Central memory CD4-positive, alpha-beta T cell (primary cell): ENCODE measurements around the gene PCSK5.
"Not testable (repeated sequence)": the region's sequence is repeated elsewhere in the genome, so short reads cannot be mapped to it uniquely, and the experiment has no call there.

ENCODE experiments used
- DNase-seq: peaks from one replicate; pipeline ENCODE4 v3.0.0; 2022

Gene PCSK5

DNA sequence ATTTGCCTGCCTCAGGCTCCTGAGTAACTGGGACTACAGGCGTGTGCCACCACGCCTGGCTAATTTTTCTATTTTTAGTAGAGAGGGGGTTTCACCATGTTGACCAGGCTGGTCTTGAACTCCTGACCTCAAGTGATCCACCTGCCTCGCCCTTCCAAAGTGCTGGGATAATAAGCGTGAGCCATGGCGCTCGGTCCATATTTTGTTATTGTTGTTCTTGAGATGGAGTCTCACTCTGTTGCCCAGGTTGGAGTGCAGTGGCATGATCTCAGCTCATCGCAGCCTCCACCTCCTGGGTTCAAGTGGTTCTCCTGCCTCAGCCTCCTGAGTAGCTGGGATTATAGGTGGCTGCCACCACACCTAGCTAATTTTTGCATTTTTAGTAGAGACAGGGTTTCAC lies 433.6 kb downstream of the PCSK5 start:
- DNase-seq, result not testable (repeated sequence)

DNA sequence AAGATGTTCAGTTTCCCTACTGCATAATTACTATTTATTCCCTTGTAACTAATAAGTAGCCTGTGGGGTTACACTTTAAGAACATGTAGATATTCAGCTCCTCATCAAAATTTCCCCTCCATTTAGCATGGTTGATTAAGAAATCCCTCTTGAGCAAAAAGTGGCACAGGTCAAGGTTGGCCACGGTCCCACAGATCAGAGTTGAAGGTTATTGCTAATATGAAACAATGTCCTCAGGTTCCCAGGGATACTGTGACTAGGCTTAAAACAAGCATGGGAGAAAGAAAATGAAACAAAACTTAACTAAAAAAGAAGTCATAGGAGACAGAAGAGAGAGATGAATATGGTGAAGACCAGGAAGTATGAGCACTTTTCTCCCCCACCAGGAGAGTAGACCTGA lies 439.6 kb downstream of the PCSK5 start:
- no peak for DNase-seq

DNA sequence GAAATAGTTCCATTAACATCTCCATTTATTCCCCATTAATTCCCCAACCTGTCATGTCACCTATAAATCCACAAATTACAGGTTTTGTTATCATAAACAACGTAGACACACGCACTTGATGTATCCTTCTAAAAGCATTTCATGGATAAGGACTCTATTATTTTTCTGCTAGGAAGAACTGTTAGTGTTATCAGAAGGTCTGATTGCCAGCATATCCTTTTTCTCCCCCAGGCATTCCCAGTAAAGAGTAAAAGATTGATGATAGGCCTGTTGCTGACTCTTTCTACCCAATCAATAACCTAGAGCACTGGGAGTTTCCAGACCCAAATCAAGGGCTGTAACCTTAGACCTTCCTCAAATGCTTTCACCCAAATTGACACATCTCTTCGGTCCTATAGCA lies 442.9 kb downstream of the PCSK5 start:
- no peak for DNase-seq

DNA sequence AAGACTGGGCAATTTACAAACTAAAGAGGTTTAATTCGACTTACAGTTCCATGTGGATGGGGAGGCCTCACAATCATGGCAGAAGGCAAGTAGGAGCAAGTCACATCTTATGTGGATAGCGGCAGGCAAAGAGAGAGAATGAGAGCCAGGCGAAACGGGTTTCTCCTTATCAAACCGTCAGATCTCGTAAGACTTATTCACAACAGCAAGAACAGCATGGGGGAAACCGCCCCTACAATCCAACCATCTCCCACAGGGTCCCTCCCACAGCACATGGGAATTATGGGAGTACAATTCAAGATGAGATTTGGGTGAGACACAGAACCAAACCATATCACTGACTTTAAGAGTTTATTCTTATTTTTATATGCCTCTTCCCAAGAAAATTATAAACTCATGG lies 443.5 kb downstream of the PCSK5 start:
- DNase-seq, result no peak

DNA sequence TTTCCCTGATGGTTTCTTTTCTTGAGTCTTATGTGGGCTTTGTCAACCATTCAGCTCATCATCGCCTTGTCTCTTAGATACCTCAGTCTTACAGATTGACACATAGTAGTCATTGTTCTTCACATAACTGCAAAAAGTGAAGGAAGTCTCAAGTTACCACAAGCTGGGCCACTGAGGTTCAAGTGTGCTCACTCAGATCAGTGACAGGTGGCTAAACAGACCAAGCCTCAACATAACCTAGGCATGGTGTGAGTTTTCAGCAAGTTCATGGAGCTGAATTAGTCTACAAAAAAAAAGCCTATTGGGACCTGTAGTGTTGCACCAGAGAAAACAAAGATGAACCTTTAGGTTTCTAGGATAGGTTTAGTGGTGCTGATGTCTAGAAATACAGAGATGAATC lies 445.6 kb downstream of the PCSK5 start:
- DNase-seq, result no peak

DNA sequence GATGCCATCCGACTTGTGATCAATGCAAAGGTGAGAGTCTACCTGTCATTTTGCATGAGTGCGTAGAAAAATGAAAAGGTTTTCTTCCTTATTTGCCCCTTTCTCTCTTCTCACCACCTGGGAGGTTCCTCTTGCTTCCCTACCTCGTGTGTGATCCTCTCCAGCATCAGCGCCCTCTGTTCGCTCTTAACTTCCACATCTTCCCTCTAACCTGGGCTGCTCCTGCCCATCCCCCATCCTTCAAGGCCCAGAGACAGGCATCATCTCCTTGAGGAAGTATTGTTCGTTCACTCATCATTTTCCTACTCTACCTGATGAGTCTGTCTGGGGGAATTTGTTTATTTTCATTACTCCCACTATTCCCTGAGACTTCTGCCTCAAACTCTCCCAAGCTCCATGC lies 447.9 kb downstream of the PCSK5 start:
- DNase-seq, result no peak

DNA sequence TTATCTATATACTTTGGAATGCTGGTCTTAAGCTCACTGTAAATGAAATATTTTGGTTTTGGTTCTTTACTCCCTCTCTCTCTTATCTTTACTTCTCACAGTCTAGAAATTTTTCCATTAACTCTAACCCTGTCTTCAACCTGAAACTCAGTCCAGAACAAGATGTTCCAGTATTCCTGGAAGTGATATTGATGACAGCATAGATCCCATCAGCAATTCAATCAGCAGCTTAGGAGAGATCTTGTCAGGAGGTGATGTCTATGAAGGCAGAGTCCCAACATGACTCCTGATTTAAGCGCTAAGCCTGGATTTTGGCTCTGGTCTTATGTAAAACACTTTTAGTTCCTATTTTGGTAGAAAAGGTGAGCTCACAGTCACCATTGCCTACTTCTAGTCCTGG lies 451.1 kb downstream of the PCSK5 start:
- DNase-seq, result no peak

DNA sequence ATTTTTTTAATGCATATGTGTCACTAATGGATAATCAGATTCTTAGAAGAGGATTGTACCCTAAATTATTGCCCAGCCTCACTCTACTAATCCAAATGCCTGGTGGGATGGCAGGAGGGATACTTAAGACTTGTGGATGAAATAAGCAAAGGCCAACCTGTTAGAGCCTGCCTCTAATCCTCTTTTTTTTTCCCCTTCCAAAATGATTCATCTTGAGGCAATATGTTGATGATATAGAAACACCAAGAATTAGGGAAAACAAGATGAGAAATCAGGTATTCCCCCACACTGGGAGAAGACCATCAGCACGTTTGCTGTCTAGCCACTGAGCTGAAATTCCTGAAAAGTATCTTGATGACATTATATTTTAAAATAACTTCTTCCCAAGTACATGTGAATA lies 451.7 kb downstream of the PCSK5 start:
- no peak for DNase-seq

DNA sequence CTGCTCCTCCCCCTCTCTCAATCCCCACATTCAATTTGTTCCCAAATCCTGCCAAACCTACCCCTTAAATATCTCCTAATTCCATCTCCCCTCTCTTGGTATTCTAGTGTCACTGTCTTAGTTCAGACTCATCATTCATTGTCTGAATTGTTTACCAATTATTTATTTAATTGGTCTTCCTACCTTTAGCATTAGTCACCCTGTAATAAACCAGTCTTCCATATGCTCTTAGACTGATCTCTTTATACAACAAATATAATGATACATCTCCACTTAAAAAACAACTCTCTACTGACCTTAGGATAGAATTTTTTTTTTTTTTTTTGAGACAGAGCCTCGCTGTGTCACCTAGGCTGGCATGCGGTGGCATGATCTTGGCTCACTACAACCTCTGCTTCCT lies 452.4 kb downstream of the PCSK5 start:
- DNase-seq, result no peak

DNA sequence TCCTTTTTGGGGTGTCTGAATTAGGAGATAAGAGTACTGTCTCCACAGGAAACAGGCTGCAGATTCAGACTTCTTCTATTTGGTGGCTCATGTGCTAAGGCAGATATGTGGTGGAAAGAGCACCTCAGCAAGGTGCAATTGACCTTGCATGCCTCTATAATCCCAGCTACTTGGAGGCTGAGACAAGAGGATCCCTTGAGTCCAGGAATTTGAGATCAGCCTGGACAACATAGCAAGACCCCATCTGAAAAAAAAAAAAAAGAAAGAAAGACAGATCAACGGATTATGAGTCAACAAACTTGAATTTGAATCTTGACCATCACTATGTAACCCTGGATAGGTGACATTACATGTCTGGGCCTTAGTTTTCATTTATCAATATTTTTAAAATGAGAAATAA lies 459.4 kb downstream of the PCSK5 start:
- no peak for DNase-seq

DNA sequence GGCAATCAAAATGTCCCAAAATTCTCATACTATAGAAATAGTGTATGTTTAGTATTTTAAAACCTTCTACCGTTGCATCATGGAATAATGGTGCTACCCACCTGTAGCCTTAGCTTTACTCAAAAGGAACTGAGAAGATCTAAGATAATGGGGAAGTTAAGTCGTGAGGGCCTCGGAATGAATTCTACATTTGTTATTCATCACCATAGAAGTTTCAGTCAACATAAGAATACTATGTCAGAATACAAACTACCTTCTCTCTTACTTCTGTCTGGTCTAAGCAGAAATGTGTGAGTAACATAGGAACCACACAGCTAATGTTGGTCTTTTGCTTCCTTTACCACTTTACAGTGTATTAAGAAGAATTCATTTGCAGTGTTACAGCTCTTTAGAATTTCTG lies 460.5 kb downstream of the PCSK5 start:
- DNase-seq, result no peak

DNA sequence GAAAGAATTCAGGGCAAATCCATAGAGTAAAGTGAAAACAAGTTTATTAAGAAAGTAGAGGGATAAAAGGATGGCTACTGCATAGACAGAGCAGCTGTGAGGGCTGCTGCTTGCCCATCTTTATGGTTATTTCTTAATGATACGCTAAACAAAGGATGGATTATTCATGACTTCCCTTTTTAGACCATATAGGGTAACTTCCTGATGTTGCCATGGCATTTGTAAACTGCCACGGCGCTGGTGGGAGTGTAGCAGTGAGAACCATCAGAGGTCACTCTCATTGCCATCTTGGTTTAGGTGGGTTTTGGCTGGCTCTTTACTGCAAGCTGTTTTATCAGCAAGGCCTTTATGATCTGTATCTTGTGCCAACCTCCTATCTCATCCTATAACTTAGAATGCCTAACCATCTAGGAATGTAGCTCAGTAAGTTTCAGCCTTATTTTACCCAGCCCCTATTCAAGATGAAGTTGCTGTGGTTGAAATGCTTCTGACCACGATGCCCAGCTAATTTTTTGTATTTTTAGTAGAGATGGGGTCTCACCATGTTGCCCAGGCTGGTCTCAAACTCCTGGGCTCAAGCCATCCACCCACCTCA lies 461.6 kb downstream of the PCSK5 start:
- no peak for DNase-seq

DNA sequence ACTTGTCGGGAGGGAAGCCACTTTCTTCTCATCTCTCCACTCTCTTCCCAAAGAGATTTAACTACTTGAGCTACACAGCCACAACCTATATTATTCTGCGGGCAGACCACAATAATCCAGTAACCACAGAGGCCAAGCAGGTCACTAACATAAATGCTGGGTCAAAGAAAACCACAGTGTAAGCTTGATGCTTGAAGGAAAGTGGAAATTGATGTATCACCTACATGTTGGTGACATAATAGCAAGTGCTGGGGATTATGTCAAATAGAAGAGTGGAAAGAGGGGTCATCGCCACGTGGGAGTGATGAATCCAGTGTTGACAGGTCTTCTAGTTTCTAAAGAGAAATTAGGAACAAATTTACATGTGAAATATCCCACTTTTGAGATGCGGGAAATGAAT lies 462.8 kb downstream of the PCSK5 start:
- DNase-seq, result no peak

DNA sequence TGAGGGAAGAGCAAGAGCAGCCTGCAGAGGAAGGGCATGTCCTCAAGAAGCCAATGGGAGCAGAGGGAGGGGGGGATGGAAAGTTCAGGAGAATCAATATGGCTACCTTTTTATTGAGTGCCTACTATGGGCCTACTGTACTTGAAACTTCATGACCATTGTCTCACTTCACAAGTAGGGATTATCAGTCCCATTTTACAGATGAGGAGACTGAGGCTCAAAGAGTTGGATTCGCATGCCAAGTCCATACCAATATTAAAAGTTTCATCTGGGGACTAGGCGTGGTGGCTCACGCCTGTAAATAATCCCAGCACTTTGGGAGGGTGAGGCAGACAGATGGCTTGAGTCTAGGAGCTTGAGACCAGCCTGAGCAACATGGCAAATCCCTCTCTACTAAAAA lies 463.7 kb downstream of the PCSK5 start:
- DNase-seq, result no peak

DNA sequence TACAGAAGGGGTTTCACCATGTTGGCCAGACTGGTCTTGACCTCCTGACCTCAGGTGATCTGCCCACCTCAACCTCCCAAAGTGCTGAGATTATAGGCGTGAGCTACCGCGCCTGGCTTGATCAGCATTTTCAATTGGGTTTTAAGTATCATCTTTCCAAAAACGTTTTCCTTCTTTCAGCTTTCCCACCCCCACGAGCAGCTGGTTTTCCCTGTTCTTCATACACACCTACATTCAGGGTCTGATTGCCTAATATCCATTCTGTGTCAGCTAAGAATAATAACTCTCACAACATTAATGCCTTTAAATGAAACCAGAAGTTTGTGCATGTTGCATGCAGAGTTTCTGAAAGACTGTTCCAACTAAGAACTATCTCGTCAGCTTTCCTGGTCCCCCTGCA lies 465.4 kb downstream of the PCSK5 start:
- no peak for DNase-seq

DNA sequence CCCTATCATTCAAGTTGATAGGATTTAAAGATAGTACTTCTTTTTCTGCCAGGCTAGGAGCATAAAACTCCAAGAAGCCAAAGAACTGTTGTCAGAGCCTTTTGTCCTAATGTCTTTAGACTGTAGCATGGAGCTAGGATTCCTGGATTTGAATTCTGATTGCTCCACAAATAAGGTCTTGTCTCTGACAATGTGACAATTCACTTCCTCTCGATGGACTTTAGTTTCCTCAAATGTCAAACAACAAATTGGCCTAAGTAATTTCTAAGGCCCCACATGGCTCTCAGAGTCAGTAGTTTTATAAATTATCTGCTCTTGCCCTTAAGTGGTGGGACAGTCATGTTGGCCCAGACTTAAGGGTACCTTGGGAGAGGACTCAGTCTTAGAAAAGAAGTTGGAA lies 467.1 kb downstream of the PCSK5 start:
- DNase-seq, result no peak

DNA sequence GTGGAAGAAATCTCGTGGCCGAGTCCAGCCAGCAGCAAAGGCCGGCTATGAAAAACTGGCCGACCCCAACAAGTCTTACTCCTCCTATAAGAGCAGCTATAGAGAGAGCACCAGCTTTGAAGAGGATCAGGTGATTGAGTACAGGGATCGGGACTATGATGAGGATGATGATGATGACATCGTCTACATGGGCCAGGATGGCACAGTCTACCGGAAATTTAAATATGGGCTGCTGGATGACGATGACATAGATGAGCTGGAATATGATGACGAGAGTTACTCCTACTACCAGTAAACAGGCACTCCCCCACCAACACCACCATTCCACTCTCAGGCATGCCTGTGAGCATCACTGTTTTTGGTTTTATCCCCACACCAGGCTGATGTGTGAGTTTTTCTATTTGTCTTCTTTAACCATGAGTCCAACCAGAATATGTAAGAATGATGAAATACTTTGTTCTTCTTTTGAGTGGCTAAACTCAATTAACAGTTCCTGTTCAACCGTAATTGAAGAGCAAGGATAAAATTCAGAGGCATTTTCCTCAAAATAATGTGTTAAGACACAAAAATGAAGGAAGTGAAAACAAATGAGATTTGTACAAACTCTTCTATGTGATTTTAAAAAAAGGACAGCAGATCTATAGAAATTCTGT lies 468.3 kb downstream of the PCSK5 start:
- no peak for DNase-seq

DNA sequence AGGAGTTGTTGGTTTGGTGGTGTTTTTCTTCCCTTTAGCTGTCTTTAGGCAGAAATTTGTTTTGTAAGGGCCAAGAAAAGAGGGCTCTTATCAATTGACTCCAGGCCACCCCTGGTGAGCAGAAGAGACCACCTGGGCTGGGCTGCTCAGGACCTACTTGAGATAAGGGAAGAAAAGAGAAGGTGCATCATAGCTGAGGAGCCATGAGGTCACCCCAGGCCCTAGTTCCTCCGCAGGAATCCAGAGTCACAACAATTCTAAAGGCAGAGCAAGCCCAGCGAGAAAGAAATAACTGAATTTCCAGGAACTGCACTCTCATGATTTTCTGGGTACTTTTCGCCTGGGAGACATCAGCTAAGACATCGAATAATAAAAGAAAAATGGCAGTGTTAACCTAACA lies 468.9 kb downstream of the PCSK5 start:
- no peak for DNase-seq

DNA sequence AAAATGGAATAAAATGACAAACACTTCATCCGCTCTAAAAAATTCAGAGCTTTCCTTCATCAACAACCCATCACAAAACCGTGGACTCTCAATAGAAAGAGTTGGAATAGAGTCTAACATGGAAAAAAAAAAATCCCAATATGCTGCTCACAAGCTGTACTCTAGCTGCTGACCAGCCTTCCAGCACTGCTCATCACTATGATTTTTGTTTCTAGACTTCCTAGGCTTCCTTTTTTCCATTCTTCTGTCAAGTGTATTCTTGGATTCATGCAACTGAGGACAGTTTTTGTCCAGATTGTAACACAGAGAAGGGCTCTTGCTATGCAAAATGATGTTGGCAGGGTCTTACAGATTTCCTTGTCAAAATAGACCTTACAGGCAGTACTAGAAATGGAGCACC lies 469.3 kb downstream of the PCSK5 start:
- no peak for DNase-seq

DNA sequence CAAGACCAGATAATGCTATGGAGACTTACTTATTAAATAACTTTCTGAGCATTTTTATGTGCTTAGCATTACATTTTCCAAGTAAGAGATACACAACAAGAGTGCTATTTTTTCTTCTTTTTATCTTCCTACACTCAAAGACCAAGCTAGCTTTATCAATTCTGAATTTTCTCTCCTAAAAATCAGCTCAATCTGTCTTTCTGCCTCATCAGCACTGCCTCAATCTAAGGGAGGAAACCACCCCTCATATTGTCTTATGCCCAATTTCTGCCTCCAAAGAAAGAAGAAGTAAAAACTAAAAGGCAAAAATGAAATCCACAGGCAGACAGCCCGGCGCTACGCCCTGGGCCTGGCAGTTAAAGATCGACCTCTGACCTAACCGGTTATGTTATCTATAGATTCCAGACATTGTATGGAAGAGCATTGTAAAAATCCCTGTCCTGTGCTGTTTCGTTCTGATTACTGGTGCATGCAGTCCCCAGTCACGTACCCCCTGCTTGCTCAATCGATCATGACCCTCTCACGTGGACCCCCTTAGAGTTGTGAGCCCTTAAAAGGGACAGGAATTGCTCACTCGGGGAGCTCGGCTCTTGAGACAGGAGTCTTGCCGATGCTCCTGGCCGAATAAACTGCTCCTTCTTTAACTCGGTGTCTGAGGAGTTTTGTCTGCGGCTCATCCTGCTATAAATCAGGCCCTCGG lies 472.0 kb downstream of the PCSK5 start:
- DNase-seq, result not testable (repeated sequence)

DNA sequence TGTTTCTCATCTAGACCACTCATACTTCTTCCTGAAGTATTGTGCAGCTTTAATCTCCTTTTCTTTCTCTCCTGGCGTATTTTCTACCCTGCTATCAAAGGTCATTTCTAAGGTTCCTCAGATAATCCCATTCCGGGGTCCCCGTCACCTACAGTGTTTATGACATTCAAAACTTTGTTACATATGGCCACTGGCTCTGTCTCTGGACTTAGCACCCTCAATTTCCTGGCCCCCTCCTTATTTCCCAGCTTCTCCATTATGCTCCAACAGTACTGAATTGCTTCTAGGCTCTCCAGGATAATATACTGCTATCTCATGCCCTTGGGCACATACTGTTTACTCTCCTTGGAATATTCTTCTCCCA lies 472.5 kb downstream of the PCSK5 start:
- DNase-seq, result no peak

DNA sequence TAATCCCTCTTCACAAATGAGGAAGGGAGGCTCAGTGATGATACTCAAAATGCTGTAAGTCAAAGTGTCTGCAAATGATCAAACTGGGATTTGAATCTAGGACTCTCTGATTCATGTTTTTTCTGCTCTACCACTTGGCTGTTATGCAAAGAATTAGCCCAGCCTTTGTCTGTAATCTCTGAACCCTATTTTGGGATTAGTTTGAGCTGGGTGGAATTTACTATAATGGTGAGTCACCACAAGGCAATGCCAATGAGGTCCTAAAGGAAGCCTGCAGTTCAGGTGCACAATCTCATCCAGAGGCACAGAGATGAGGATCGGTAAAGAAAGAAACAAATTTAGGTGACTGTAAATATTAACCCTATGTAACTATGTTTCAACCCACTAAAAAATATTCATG lies 474.6 kb downstream of the PCSK5 start:
- no peak for DNase-seq

DNA sequence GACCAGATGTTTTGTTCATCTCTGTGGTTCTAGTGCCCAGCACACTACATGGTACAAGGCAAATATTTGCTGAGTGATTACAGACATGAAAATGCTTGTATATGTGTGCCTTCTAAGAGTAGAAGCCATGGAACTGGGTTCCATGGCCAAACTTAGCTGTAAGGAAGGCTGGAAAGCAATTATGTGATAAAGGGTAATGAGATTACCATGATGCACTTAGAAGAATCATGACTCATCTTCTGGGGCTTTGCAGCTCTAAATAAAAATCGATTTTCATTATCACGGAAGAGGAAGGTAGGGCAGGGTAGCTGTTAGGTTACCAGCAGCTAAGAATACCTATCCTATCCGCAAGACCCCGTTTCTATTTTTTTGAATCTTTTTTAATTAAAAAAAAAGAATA lies 475.8 kb downstream of the PCSK5 start:
- DNase-seq, result no peak

DNA sequence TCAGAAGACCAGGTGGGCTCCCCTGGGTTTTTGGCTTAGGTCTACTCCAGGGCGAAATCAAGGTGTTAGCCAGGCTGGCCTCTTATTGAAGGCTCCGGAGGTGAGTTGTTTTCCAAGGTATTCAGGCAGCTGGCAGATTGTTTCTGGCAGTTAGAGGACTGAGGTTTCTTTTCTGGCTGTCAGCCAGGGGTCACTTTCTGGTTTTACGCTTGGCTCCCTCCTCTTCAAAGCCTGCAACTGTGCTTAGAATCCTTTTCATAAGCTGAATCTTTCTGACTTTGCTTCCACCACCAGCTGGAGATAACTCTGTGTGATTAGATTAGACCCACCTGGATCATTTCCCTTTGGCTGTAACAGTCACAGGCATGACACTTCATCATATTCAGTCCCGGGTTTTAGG lies 479.1 kb downstream of the PCSK5 start:
- no peak for DNase-seq
